HG02623 (cell line): ENCODE measurements around the gene GPR26.
"Not testable (repeated sequence)": the region's sequence is repeated elsewhere in the genome, so short reads cannot be mapped to it uniquely, and the experiment has no call there.

Source experiments
- ATAC-seq: cut with Tn5 transposase; IDR thresholded peaks from one replicate; pipeline ENCODE4 v1.9.1; 2021; ENCODE audit warnings: moderate library complexity; ENCODE audit not compliant: unreplicated experiment

GPR26 gene

GRCh38 chr10:123704076-123704475 is 37.9 kb downstream of the GPR26 start:
- ATAC-seq = no peak

DNA sequence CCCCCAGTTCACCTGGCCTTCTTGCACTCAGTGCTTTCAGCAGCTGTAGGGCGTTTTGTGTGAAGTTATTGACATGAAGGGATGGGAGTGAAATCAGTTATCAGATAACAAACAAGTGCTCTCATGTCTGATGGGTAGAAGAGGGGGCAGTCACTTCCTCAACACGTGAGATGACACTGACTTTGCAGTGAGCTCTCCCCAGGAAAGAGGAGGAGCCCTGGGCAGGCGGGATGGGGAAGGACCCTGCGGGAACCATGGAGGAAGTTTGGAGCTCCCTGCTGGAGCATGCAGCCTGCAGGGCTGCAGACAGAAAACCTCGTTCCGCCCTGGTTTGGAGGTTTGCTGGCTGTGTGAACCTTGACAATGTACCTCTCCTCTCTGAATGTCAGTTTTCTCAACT is 38.7 kb downstream of the GPR26 start:
- no peak for ATAC-seq

GRCh38 chr10:123706236-123706635 is 40.1 kb downstream of the GPR26 start:
- ATAC-seq = no peak

DNA sequence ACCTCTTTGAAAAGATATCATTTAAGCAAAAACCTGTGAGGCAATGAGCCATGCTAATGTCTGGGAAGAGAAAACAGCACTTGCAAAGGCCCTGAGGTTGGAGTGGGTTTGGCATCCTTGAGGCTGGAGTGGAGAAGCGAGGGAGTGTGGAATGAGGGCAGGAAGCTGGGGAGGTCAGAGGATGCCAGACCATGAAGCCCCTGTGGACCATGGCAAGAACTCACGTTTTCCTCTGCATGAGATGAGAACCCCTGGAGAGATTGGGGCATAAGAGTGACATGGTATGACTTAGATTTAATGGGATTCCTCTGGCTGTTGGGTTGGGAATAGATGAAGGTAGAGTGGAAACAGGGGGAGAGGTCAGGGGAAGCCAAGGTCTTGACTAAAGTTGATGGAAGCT is 49.4 kb downstream of the GPR26 start:
- ATAC-seq = no peak

DNA sequence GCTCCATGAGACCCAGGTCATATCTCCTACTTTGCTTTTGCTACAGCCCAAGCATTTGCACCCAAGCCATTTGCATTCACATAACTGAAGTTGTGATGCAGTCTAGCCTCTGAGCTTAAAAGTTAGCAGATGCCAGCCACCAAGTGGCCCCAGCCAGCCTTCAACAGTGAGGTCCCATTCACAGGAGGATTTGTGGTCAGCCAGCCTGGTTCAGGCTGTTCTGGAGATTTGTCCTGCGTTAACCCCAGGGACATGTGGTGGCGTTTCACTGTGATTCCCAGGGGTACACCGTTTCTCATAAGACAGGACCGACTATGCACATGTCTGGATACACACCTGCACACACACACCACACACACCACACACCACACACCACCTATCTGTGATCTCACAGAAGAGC is 51.2 kb downstream of the GPR26 start:
- no peak for ATAC-seq

DNA sequence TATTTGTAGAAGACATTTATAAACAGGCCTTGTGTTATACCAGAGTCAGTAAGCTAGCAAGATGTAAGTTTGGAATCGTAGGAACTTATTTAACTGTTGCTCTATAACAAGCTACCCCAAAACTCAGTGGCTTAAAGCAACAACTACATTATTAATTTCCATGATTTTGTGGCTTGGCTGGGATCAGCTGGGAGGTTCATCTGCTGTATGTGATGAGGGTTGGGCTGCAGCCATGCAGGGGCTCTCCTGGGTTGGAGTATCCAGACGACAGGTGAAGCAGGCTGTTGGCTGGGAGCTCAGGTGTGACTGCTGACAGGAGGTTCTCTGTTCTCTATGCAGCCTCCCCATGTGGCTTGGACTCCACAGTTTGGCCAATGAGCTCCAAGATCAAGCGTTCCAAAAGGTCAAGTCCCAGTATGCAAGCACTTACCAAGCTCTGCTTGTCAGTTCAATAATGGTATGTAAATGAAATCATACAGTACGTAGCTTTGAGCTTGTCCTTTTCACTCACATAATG is 52.4 kb downstream of the GPR26 start:
- ATAC-seq = no peak

DNA sequence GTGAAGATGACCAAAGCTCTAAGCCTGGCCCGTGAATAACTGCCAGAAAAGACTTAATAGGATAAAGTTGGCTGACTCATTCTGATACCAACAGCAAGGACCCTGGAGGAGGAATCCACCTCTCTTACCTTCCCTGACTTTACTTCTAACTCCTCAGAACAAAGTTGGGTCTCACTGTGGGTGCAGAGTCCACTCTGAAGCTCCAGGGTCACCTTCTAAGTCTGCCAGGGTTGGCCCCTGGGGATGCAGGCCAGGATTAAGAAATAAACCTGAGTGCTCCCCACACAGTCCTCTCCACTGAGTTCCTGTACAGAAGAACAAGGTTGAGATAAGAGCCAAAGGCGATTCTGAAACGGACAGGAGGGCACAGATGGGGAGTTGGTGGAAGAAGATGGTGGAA is 54.4 kb downstream of the GPR26 start:
- no peak for ATAC-seq

- ATAC-seq = no peak
Measured at GRCh38 chr10:123721441-123722049, 55.4 kb downstream of the GPR26 start.

GRCh38 chr10:123722351-123722750 is 56.2 kb downstream of the GPR26 start:
- no peak for ATAC-seq

DNA sequence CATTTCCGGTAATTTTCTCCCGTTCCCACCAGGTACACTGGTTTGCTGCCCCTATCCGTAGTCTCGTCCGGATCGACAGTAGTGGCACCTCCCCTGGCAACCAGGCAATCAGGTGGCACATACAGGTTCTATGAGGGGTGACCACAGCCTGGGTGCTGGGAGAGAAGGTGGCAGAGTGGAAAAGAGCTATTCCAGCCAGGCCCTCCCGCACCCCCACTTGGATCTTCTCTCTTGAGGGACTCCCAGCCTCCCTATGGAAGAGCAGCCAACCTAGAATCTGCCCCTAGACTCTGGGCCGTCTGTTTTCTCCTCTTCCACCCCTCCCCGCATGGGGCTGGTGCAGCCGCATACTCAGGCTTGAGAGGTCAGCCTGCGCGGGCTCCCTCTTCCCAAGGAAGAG is 58.6 kb downstream of the GPR26 start:
- ATAC-seq = no peak

- no peak for ATAC-seq
Measured at GRCh38 chr10:123726381-123726780, 60.2 kb downstream of the GPR26 start.

DNA sequence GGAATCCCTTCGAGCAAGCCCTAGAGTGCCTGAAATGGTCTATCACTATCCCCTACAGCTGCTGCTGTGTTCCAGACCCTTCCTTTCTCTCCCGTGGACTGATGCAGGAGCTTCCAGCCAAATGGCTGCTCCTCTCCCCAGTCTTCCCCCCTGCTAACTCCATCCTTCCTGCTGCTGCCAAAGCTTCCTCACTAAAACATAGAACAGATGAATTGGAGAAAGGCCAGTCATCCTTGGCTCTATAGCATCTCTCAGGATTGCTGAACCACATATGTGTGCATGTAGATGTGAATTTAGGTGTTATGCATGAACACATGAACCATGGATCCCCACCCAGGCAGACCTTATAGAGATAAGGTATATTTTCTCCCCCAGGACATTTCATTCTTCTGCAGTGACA is 60.7 kb downstream of the GPR26 start:
- ATAC-seq = no peak

DNA sequence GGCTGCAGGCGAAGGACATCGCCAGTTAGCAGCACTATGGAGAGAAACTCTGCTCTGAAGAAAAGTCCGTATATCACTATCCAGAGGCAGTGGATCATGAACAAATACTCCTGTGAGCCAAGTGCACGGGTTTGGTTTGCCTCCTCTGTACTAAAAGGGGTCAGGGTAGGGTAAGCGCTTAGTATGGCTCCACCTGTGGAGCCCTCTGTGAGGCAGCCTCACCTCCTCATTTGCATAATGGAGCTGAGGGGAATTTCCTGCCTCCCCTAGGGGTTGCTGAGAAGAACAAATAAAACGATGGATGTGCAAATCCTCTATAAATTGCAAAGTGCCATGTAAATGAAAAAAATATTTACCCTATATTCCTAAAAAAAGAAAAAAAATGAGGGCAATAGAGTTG is 63.4 kb downstream of the GPR26 start:
- ATAC-seq = no peak

DNA sequence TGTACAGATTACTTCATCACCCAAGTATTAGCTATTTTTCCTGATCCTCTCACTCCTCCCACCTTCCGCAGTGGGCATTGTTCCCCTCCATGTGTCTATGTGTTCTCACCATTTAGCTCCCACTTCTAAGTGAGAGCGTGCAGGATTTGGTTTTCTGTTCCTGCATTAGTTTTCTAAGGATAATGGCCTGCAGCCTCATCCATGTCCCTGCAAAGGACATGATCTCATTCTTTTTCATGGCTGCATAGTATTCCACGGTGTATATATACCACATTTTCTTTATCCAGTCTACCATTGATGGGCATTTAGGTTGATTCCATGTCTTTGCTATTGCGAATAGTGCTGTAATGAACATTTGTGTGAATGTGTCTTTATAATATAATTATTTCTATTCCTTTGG is 70.8 kb downstream of the GPR26 start:
- ATAC-seq = not testable (repeated sequence)

DNA sequence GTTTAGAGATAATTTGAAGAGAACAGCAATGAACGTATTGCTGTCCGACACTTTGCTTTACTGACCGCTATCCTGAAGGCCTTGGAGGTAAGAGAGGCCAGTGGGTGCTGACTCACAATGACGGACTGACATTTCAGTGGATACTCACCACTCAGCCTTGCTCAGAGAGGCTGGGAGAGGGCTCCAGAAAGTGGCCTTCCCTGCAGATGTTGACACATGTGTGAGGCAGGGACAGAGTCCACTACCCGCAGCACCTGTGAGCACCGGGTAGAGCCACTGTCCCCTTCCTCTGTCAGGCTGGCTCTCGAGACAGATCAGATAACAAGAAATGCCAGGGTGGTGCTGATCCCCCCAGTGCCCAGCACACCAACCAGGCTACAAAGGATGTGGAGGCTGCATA is 75.0 kb downstream of the GPR26 start:
- no peak for ATAC-seq

DNA sequence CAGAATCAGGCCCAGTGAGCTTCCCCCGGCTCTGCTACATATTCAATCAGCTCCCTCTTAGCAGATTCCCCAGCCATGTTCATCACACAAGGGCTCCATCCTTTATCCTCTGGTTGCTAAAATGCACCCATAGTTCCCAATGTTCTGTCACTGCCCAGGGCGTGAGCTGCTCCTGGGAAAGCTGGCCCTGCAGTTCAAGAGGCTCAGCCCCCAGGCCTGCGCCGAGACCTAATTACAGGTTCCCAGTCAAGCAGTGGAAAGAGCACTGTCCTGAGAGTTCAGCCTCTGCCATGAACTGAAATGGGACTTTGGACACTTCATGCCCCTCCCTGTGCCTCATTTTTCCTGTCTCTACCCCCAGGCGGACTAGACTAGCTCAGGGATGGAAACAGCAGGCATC is 75.6 kb downstream of the GPR26 start:
- no peak for ATAC-seq

DNA sequence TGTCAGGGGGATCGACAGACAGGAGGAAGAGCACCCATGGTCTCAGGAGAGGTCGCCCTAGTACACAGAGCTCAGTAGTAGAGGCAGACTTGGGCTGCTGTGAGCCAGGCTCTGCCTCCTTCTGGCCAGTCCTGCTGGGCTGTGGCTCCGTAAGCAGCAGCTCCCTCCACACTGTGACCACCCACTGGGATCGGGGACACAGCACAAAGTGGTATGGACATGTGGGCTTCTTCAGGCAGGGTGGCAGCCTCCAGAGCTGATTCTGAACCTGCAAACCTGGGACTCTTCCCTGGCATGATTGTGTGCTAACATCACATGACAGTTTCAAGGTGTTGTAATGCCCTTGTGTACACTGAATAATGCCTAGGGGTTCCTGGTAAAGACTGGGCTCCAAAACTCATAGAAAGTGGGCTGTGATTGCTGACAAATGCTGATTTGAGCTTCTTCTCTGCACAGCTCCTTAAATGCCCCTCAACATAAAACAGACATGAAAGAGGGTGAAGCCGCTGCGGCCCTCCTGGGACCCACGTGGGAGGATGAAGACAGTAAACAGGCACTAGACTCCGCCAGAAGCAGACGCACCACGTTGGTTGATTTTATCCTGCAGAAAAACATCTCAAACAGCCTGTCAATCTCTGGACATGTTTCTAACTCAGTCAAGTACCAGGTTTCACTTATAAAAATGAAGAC is 76.7 kb downstream of the GPR26 start:
- no peak for ATAC-seq

DNA sequence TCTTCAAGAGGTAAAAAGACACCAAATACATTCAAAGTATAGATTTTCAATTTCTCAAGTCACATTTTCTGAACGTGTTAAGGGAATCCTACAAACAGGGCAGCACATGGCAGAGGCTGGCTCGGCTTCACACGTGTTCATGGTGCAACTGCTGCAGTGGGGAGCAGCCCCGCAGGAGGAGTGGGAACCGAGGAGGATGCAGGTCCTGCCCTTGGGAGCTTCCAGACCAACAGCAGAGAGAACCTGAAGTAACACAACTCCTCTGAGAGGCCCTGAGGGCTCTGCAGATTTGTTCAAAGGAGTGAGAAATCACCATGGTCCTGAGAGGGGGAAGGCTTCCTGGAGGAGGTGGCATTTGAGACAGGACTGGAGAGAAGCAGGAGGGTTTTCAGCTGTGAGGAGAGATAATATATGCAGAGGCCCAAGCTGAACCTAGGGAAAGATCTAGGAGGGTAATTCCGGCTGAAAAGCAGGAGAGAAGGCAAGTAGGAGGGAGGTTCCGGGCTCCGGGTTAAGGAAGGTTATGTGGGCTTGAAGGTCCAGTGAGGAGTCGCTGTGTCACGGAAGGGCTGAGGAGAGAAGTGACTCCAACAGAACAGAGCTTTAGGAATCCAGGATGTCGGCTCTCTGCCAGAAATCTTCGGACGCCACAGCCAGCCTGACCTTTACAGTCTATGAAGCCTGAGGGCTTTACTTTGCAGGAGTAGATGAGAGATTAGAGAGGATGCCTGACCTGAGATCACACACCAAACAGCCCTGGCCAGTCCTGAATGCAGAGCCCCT is 77.5 kb downstream of the GPR26 start:
- ATAC-seq = no peak

DNA sequence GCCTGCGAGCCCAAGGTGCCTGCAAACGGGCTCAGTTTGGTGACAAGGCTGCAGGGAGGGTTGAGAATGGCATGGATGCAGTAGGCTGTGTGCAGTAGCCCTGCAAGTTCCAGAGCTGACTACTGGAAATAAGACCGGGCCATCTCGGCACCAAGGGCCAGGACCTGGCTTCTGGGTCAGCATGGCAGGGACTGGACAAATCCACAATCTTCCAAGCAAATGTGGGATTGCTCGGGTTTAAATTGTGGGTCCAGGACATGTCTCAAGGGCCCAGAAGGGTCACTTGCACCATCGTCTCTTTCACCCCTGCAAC is 78.0 kb downstream of the GPR26 start:
- no peak for ATAC-seq
